Liver (tissue), 9 donors: ENCODE results near the gene B9D1. TPM values are rescaled to one million over a fixed set of nuclear protein-coding genes. Genes with fewer than 3 reads are reported as not detected.

Experiments
- DNase-seq: peaks from one replicate; pipeline ENCODE4 v3.0.0-alpha.2; 2017; ENCODE audit warnings: low spot score
- H3K27ac ChIP-seq, 2 donors: one replicate each; pipeline ENCODE4 v1.7.0; 2013; ENCODE audit warnings: inconsistent platforms in 2 of 2, low read length in 2 of 2, control low read depth in 1 of 2, low read depth in 1 of 2, mild to moderate bottlenecking in 1 of 2
- H3K27me3 ChIP-seq, 4 donors: one replicate each; pipeline versions ENCODE4 v1.6.1 to v1.7.0; 2013; ENCODE audit warnings: low read length in 3 of 4, inconsistent platforms in 1 of 4, mild to moderate bottlenecking in 1 of 4, moderate library complexity in 1 of 4; ENCODE audit not compliant: control insufficient read depth in 4 of 4, insufficient read depth in 4 of 4
- H3K36me3 ChIP-seq, 4 donors: one replicate each; pipeline versions ENCODE4 v1.6.1 to v1.7.0; 2013; ENCODE audit warnings: low read length in 3 of 4, mild to moderate bottlenecking in 3 of 4, low read depth in 1 of 4, moderate library complexity in 1 of 4; ENCODE audit not compliant: control insufficient read depth in 4 of 4, insufficient read depth in 3 of 4
- H3K4me1 ChIP-seq, 4 donors: one replicate each; pipeline versions ENCODE4 v1.6.1 to v1.7.0; 2013; ENCODE audit warnings: low read length in 3 of 4, mild to moderate bottlenecking in 3 of 4, moderate library complexity in 1 of 4; ENCODE audit not compliant: control insufficient read depth in 4 of 4, insufficient read depth in 4 of 4
- H3K4me3 ChIP-seq, 3 donors: one replicate each; pipeline versions ENCODE4 v1.6.1 to v1.7.0; 2013; ENCODE audit warnings: low read length in 3 of 3, control low read depth in 1 of 3, low read depth in 1 of 3, mild to moderate bottlenecking in 1 of 3
- H3K9ac ChIP-seq, 2 donors: one replicate each; pipeline ENCODE4 v1.7.0; 2013; ENCODE audit warnings: low read length in 2 of 2, mild to moderate bottlenecking in 2 of 2, moderate library complexity in 2 of 2, control low read depth in 1 of 2, low read depth in 1 of 2
- H3K9me3 ChIP-seq, 4 donors: one replicate each; pipeline versions ENCODE4 v1.6.1 to v1.7.0; 2013; ENCODE audit warnings: low read length in 3 of 4; ENCODE audit not compliant: control insufficient read depth in 4 of 4
- ATF3 ChIP-seq: IDR thresholded peaks from 2 replicates; pipeline ENCODE4 v1.6.1; 2016; ENCODE audit warnings: antibody characterized with exemption
- CTCF ChIP-seq: fragments of 150-350 bp; IDR thresholded peaks from 2 replicates; pipeline ENCODE4 v1.5.1; 2017; ENCODE audit warnings: improper control_type of control experiment, low read depth, low read length; ENCODE audit not compliant: missing input control
- EGR1 ChIP-seq, 2 donors: IDR thresholded peaks; 2 replicates each; pipeline ENCODE4 v1.6.1; 2016 to 2018; ENCODE audit warnings: antibody characterized with exemption in 2 of 2, low read depth in 2 of 2
- FOXA2 ChIP-seq: IDR thresholded peaks from 2 replicates; pipeline ENCODE4 v1.6.1; 2016; ENCODE audit warnings: antibody characterized with exemption
- GABPA ChIP-seq, 2 donors: IDR thresholded peaks in 1 of 2; conservative IDR thresholded peaks in 1 of 2; 2 replicates each; pipeline ENCODE4 v1.6.1; 2016; ENCODE audit warnings: antibody characterized with exemption in 2 of 2, mild to moderate bottlenecking in 1 of 2, moderate library complexity in 1 of 2
- HNF4A ChIP-seq, 2 donors: conservative IDR thresholded peaks; 2 replicates each; pipeline ENCODE4 v1.6.1; 2016; ENCODE audit warnings: antibody characterized with exemption in 2 of 2, mild to moderate bottlenecking in 2 of 2
- HNF4G ChIP-seq: IDR thresholded peaks from 2 replicates; pipeline ENCODE4 v1.6.1; 2016; ENCODE audit warnings: antibody characterized with exemption
- JUND ChIP-seq, 2 donors: IDR thresholded peaks; 2 replicates each; pipeline ENCODE4 v1.6.1; 2016; ENCODE audit warnings: antibody characterized with exemption in 2 of 2
- MAX ChIP-seq: IDR thresholded peaks from 2 replicates; pipeline ENCODE4 v1.6.1; 2016; ENCODE audit warnings: antibody characterized with exemption
- NR2F2 ChIP-seq: IDR thresholded peaks from 2 replicates; pipeline ENCODE4 v1.6.1; 2016; ENCODE audit warnings: antibody characterized with exemption
- RAD21 ChIP-seq, 2 donors: IDR thresholded peaks; 2 replicates each; pipeline ENCODE4 v1.6.1; 2016; ENCODE audit warnings: antibody characterized with exemption in 2 of 2, mild to moderate bottlenecking in 2 of 2
- REST ChIP-seq: IDR thresholded peaks from 2 replicates; pipeline ENCODE4 v1.6.1; 2016; ENCODE audit warnings: antibody characterized with exemption, mild to moderate bottlenecking
- RXRA ChIP-seq, 2 donors: IDR thresholded peaks; 2 replicates each; pipeline ENCODE4 v1.6.1; 2017 to 2018; ENCODE audit warnings: antibody characterized with exemption in 2 of 2, mild to moderate bottlenecking in 1 of 2
- SP1 ChIP-seq: IDR thresholded peaks from 2 replicates; pipeline ENCODE4 v1.6.1; 2018; ENCODE audit warnings: antibody characterized with exemption, mild to moderate bottlenecking
- TAF1 ChIP-seq: conservative IDR thresholded peaks from 2 replicates; pipeline ENCODE4 v1.6.1; 2016; ENCODE audit warnings: antibody characterized with exemption, mild to moderate bottlenecking
- YY1 ChIP-seq: IDR thresholded peaks from 2 replicates; pipeline ENCODE4 v1.6.1; 2016; ENCODE audit warnings: antibody characterized with exemption, mild to moderate bottlenecking
- ZBTB33 ChIP-seq: IDR thresholded peaks from 2 replicates; pipeline ENCODE4 v1.6.1; 2016; ENCODE audit warnings: antibody characterized with exemption
- WGBS: extraction: QIAGEN DNeasy Blood & Tissue Kit; methylation state at CpG from one replicate; pipeline ENCODE4 v1.1.7; 2013; 5-methylcytosine and 5-hydroxymethylcytosine counted together
- polyA plus RNA-seq, 2 donors: library from polyadenylated mRNA; stranded (reverse) in 1 of 2; unstranded in 1 of 2; fragments of 200-250 nt in 1 of 2; fragments of >200 nt in 1 of 2; fragmentation: Nextera tagmentation in 1 of 2; extraction: Ambion mirVana in 1 of 2; gene quantifications; one replicate each; pipeline versions ENCODE4 v1.2.1 to v1.2.3, GENCODE V29; 2013 to 2015
- total RNA-seq, 2 donors: library from RNA; depleted of rRNA; stranded (reverse); fragments of >200 nt; gene quantifications; one replicate each; pipeline ENCODE4 v1.2.3, GENCODE V29; 2014
- donor health status: healthy.
- donor health status: healthy.
- donor health status: healthy.
- donor health status: healthy.
- donor health status: healthy.

The B9D1 gene
- total and polyA plus RNA-seq, 4 donors: 8.4 to 22.0 (median 10.8) TPM

- Histone ChIP-seq H3K9me3 (no peaks in the 10 kb centered on the region), H3K27me3 (no peaks in the 10 kb centered on the region), H3K9ac (no peak overlapping the region), H3K36me3 (no peaks in the 10 kb centered on the region), H3K27ac (no peak overlapping the region), H3K4me1 (peaks cover 3 to 7% (median 3%) of the 10 kb centered on the region in 4 donors), H3K4me3 (no peak overlapping the region)
- no peak for DNase-seq
- WGBS: 91% methylated on average over 9 of the region's 9 CpGs
- TF ChIP-seq RAD21 (IDR thresholded peaks at IDR 0.05): no peak
- no peak for TF ChIP-seq REST
- TF ChIP-seq TAF1: no peak
- TF ChIP-seq EGR1 (IDR thresholded peaks at IDR 0.05; ENCODE audit: low read depth in 2 of 2): no peak
- no peak for TF ChIP-seq GABPA (IDR thresholded peaks at IDR 0.05 in 1 of 2, conservative IDR thresholded peaks at IDR 0.05 in 1 of 2)
- no peak for TF ChIP-seq SP1
- no peak for TF ChIP-seq YY1
- no peak for TF ChIP-seq JUND (IDR thresholded peaks at IDR 0.05)
- no peak for TF ChIP-seq ZBTB33
- no peak for TF ChIP-seq CTCF
- TF ChIP-seq MAX: no peak
- no peak for TF ChIP-seq ATF3
- no peak for TF ChIP-seq NR2F2
- TF ChIP-seq HNF4A (conservative IDR thresholded peaks at IDR 0.05): no peak
- no peak for TF ChIP-seq RXRA (IDR thresholded peaks at IDR 0.05)
- TF ChIP-seq HNF4G: no peak
- no peak for TF ChIP-seq FOXA2
These were observed 9.5 kb upstream of the B9D1 start for GRCh38 chr17:19372011-19372370.
